CD4-positive, alpha-beta memory T cell (primary cell): ENCODE measurements around the gene SMAD9. TPM values are rescaled to one million over a fixed set of nuclear protein-coding genes. Genes with fewer than 3 reads are reported as not detected.

ENCODE experiments used
- CTCF ChIA-PET: fragments of 350-600 bp; sonication (Branson Sonifier 250); formaldehyde crosslinking; loops from one replicate; lab custom pipeline; 2021; ENCODE audit warnings: inconsistent platforms; ENCODE audit not compliant: partially characterized antibody; lab: Charles Lee
- POLR2A ChIA-PET: fragments of 350-600 bp; sonication (Branson Sonifier 250); formaldehyde crosslinking; loops from one replicate; lab custom pipeline; 2021; ENCODE audit not compliant: partially characterized antibody; lab: Charles Lee
- DNase-seq, 5 donors: peaks; one replicate each; pipeline versions ENCODE4 v3.0.0 to v3.0.0-alpha.2; 2020 to 2022; ENCODE audit warnings: mixed read lengths in 1 of 5
- H3K27ac ChIP-seq: one replicate; pipeline ENCODE4 v1.7.0; 2013; ENCODE audit warnings: low read depth, low read length
- H3K27me3 ChIP-seq: 2 replicates; pipeline ENCODE4 v1.7.0; 2013; ENCODE audit warnings: mild to moderate bottlenecking, low read length, moderate library complexity; ENCODE audit not compliant: insufficient read depth
- H3K36me3 ChIP-seq: 2 replicates; pipeline ENCODE4 v1.7.0; 2013; ENCODE audit warnings: mild to moderate bottlenecking, low read length, moderate library complexity; ENCODE audit not compliant: insufficient read depth
- H3K4me1 ChIP-seq: 2 replicates; pipeline ENCODE4 v1.7.0; 2013; ENCODE audit warnings: mild to moderate bottlenecking, low read length, moderate library complexity; ENCODE audit not compliant: insufficient read depth
- H3K4me3 ChIP-seq, 2 donors: one replicate each; pipeline ENCODE4 v1.7.0; 2013; ENCODE audit warnings: low read length in 2 of 2, mild to moderate bottlenecking in 1 of 2
- H3K9me3 ChIP-seq, 2 donors: one replicate each; pipeline ENCODE4 v1.7.0; 2013; ENCODE audit warnings: low read length in 2 of 2, control low read depth in 1 of 2; ENCODE audit not compliant: control insufficient read depth in 1 of 2
- H3K27ac Mint-ChIP-seq, 7 donors: one replicate each; pipeline ENCODE4 v1.8.0; 2020 to 2021; ENCODE audit warnings: mixed read lengths in 7 of 7, mild to moderate bottlenecking in 6 of 7, inconsistent platforms in 3 of 7, moderate library complexity in 3 of 7
- H3K27me3 Mint-ChIP-seq, 2 donors: one replicate each; pipeline ENCODE4 v1.8.0; 2020 to 2021; ENCODE audit warnings: mixed read lengths in 2 of 2
- H3K36me3 Mint-ChIP-seq, 2 donors: one replicate each; pipeline ENCODE4 v1.8.0; 2020 to 2021; ENCODE audit warnings: mixed read lengths in 2 of 2, inconsistent platforms in 1 of 2, mild to moderate bottlenecking in 1 of 2
- H3K4me1 Mint-ChIP-seq, 4 donors: one replicate each; pipeline ENCODE4 v1.8.0; 2020 to 2021; ENCODE audit warnings: mixed read lengths in 4 of 4, mild to moderate bottlenecking in 1 of 4
- H3K4me3 Mint-ChIP-seq, 8 donors: one replicate each; pipeline ENCODE4 v1.8.0; 2020 to 2021; ENCODE audit warnings: mixed read lengths in 8 of 8, mild to moderate bottlenecking in 7 of 8, moderate library complexity in 6 of 8, inconsistent platforms in 3 of 8
- H3K9me3 Mint-ChIP-seq, 8 donors: one replicate each; pipeline ENCODE4 v1.8.0; 2020 to 2021; ENCODE audit warnings: mixed read lengths in 8 of 8, mild to moderate bottlenecking in 5 of 8, inconsistent platforms in 3 of 8, moderate library complexity in 1 of 8
- intact Hi-C: fragments of 100-400 bp; cut with micrococcal nuclease; formaldehyde crosslinking; loops from one replicate; pipeline ENCODE4 v1.15.1; 2023
- polyA plus RNA-seq, 2 donors: library from polyadenylated mRNA; unstranded; fragments of 300-500 nt; fragmentation: Illumina TruSeq; gene quantifications; one replicate each; pipeline ENCODE4 v1.2.3, GENCODE V29; 2021
- total RNA-seq, 2 experiments: library from RNA; stranded (reverse); gene quantifications; one replicate each; pipeline ENCODE4 v1.2.3, GENCODE V29; 2021

Gene SMAD9
- total RNA-seq (not detected), polyA plus RNA-seq (under 1 TPM in 1 of 2 donors, not detected in 1; 0.10 TPM)

GRCh38 chr13:36919833-36920615 is at the start of gene SMAD9:
Gene SMAD9, minus strand, starts transcription at chr13:36920238. Its CDS starts 40,549 bp downstream, at chr13:36879689.
- CTCF ChIA-PET: no interaction called here
- Mint-ChIP-seq H3K4me1 (peaks cover 4 to 14% (median 9%) of the 10 kb centered on the region in 4 donors), H3K36me3 (no peaks in the 10 kb centered on the region), H3K4me3 (peak within 1 kb of the TSS; percentile 48 to 80 (median 78)), H3K27ac (peak within 1 kb of the TSS in 1 of 7 donors; percentile 20), H3K27me3 (peaks cover 44 to 54% of the 10 kb centered on the region in 2 donors), H3K9me3 (no peaks in the 10 kb centered on the region)
- peaks cover 16% of the 10 kb centered on the region for H3K27me3 ChIP-seq
- no peak within 1 kb of the TSS for H3K27ac ChIP-seq
- no peaks in the 10 kb centered on the region for H3K36me3 ChIP-seq
- intact Hi-C loops: no loop called here
- POLR2A ChIA-PET: no interaction called here
- no peak for DNase-seq
- no peak within 1 kb of the TSS for H3K4me3 ChIP-seq
- H3K9me3 ChIP-seq: no peaks in the 10 kb centered on the region
- H3K4me1 ChIP-seq: peaks cover 6% of the 10 kb centered on the region

GRCh38 chr13:36966404-36966803 is 46.4 kb upstream of the SMAD9 start:
- Mint-ChIP-seq H3K27ac (no peak overlapping the region), H3K36me3 (peaks cover 40 to 59% of the 10 kb centered on the region in 2 donors), H3K4me1 (peaks cover 0 to 4% (median under 1%) of the 10 kb centered on the region in 4 donors), H3K9me3 (no peaks in the 10 kb centered on the region), H3K4me3 (no peak overlapping the region), H3K27me3 (no peaks in the 10 kb centered on the region)
- no peak overlapping the region for H3K27ac ChIP-seq
- H3K27me3 ChIP-seq: no peaks in the 10 kb centered on the region
- no peak for DNase-seq
- H3K4me1 ChIP-seq: no peaks in the 10 kb centered on the region
- peaks cover 22% of the 10 kb centered on the region for H3K36me3 ChIP-seq
- intact Hi-C loops: no loop called here
- H3K4me3 ChIP-seq: no peak overlapping the region
- ChIA-PET CTCF (no interaction called here), POLR2A (no interaction called here)
- H3K9me3 ChIP-seq: no peaks in the 10 kb centered on the region

GRCh38 chr13:36965767-36966166 is 45.7 kb upstream of the SMAD9 start:
- peaks cover 22% of the 10 kb centered on the region for H3K36me3 ChIP-seq
- H3K9me3 ChIP-seq: no peaks in the 10 kb centered on the region
- intact Hi-C loops: no loop called here
- Mint-ChIP-seq H3K27ac (peak overlapping the region in 1 of 7 donors; percentile 37), H3K27me3 (no peaks in the 10 kb centered on the region), H3K9me3 (no peaks in the 10 kb centered on the region), H3K4me1 (peaks cover 0 to 4% (median under 1%) of the 10 kb centered on the region in 4 donors), H3K36me3 (peaks cover 38 to 60% of the 10 kb centered on the region in 2 donors), H3K4me3 (no peak overlapping the region)
- H3K4me3 ChIP-seq: no peak overlapping the region
- H3K4me1 ChIP-seq: no peaks in the 10 kb centered on the region
- H3K27me3 ChIP-seq: no peaks in the 10 kb centered on the region
- ChIA-PET CTCF (interaction anchor here (0.9 kb wide), 1 partner anchor 78 kb away, joined by 3 read pairs; no protein-coding TSS in a partner anchor), POLR2A (no interaction called here)
- DNase-seq: no peak
- H3K27ac ChIP-seq: no peak overlapping the region

- ChIA-PET POLR2A (no interaction called here), CTCF (no interaction called here)
- H3K27me3 Mint-ChIP-seq: no peaks in the 10 kb centered on the region
- Histone ChIP-seq H3K36me3 (peaks cover 8% of the 10 kb centered on the region), H3K4me1 (no peaks in the 10 kb centered on the region), H3K4me3 (no peak overlapping the region), H3K27ac (no peak overlapping the region), H3K27me3 (no peaks in the 10 kb centered on the region), H3K9me3 (no peaks in the 10 kb centered on the region)
- intact Hi-C loops: no loop called here
- no peak for DNase-seq
- H3K36me3 Mint-ChIP-seq: peaks cover 57 to 65% of the 10 kb centered on the region in 2 donors
- no peak overlapping the region for H3K27ac Mint-ChIP-seq
- H3K4me1 Mint-ChIP-seq: peaks cover 0 to 8% (median 3%) of the 10 kb centered on the region in 4 donors
- no peak overlapping the region for H3K4me3 Mint-ChIP-seq
- H3K9me3 Mint-ChIP-seq: no peaks in the 10 kb centered on the region
Observed at GRCh38 chr13:36959456-36960116, 39.5 kb upstream of the SMAD9 start.

- no peak overlapping the region for H3K4me3 Mint-ChIP-seq
- no peaks in the 10 kb centered on the region for H3K9me3 ChIP-seq
- intact Hi-C loops: no loop called here
- H3K4me3 ChIP-seq: no peak overlapping the region
- ChIA-PET CTCF (no interaction called here), POLR2A (no interaction called here)
- no peaks in the 10 kb centered on the region for H3K9me3 Mint-ChIP-seq
- peaks cover 0 to 5% (median under 1%) of the 10 kb centered on the region in 4 donors for H3K4me1 Mint-ChIP-seq
- H3K4me1 ChIP-seq: no peaks in the 10 kb centered on the region
- DNase-seq: no peak
- H3K36me3 Mint-ChIP-seq: peaks cover 67 to 73% of the 10 kb centered on the region in 2 donors
- H3K36me3 ChIP-seq: peaks cover 5% of the 10 kb centered on the region
- H3K27ac ChIP-seq: no peak overlapping the region
- H3K27me3 Mint-ChIP-seq: no peaks in the 10 kb centered on the region
- H3K27me3 ChIP-seq: no peaks in the 10 kb centered on the region
- H3K27ac Mint-ChIP-seq: peak overlapping the region in 1 of 7 donors; percentile 70
Observed at GRCh38 chr13:36954542-36954941, 34.5 kb upstream of the SMAD9 start.

GRCh38 chr13:36950920-36951319 is 30.9 kb upstream of the SMAD9 start:
- Histone ChIP-seq H3K9me3 (no peaks in the 10 kb centered on the region), H3K36me3 (peaks cover 5% of the 10 kb centered on the region), H3K4me1 (no peaks in the 10 kb centered on the region), H3K27me3 (no peaks in the 10 kb centered on the region), H3K4me3 (no peak overlapping the region), H3K27ac (no peak overlapping the region)
- Mint-ChIP-seq H3K27me3 (no peaks in the 10 kb centered on the region), H3K4me1 (peaks cover 0 to 1% (median 0%) of the 10 kb centered on the region in 4 donors), H3K36me3 (peaks cover 61 to 67% of the 10 kb centered on the region in 2 donors), H3K4me3 (no peak overlapping the region), H3K27ac (peak overlapping the region in 1 of 7 donors; percentile 59), H3K9me3 (peaks cover 0 to 3% (median 0%) of the 10 kb centered on the region in 8 donors)
- intact Hi-C loops: no loop called here
- DNase-seq: no peak
- ChIA-PET CTCF (interaction anchor here (0.6 kb wide), 1 partner anchor 96 kb away, joined by 3 read pairs; no protein-coding TSS in a partner anchor), POLR2A (no interaction called here)

GRCh38 chr13:36950330-36950729 is 30.3 kb upstream of the SMAD9 start:
- H3K4me1 Mint-ChIP-seq: peaks cover 0 to 1% (median 0%) of the 10 kb centered on the region in 4 donors
- H3K4me3 Mint-ChIP-seq: no peak overlapping the region
- ChIA-PET POLR2A (no interaction called here), CTCF (no interaction called here)
- Histone ChIP-seq H3K27ac (no peak overlapping the region), H3K36me3 (peaks cover 5% of the 10 kb centered on the region), H3K4me1 (no peaks in the 10 kb centered on the region), H3K27me3 (no peaks in the 10 kb centered on the region), H3K4me3 (no peak overlapping the region), H3K9me3 (no peaks in the 10 kb centered on the region)
- H3K27me3 Mint-ChIP-seq: no peaks in the 10 kb centered on the region
- H3K27ac Mint-ChIP-seq: no peak overlapping the region
- DNase-seq: no peak
- peaks cover 0 to 8% (median 0%) of the 10 kb centered on the region in 8 donors for H3K9me3 Mint-ChIP-seq
- intact Hi-C loops: no loop called here
- H3K36me3 Mint-ChIP-seq: peaks cover 60 to 65% of the 10 kb centered on the region in 2 donors
